Adrenal gland (tissue), 19 donors: ENCODE measurements around the gene CXADR. TPM values are rescaled to one million over a fixed set of nuclear protein-coding genes. Genes with fewer than 3 reads are reported as not detected.

ENCODE experiments used
- DNase-seq, 7 donors: peaks; one replicate each; pipeline ENCODE4 v3.0.0-alpha.2; 2019 to 2020
- H3K27ac ChIP-seq, 5 donors: fragments of 200-600 bp; sonication (generic) in 4 of 5; 1 replicate in 3 of 5; 2 replicates in 2 of 5; pipeline versions ENCODE4 v1.5.1 to v1.8.0; 2016 to 2020; ENCODE audit warnings: mild to moderate bottlenecking in 1 of 5
- H3K27me3 ChIP-seq: fragments of 200-600 bp; 2 replicates; pipeline ENCODE4 v1.8.0; 2021
- H3K36me3 ChIP-seq, 2 donors: fragments of 200-600 bp; replicated peaks in 1 of 2; 1 replicate in 1 of 2; 2 replicates in 1 of 2; pipeline versions ENCODE4 v1.5.1 to v1.8.0; 2018 to 2022
- H3K4me1 ChIP-seq, 2 donors: fragments of 200-600 bp; replicated peaks in 1 of 2; 1 replicate in 1 of 2; 2 replicates in 1 of 2; pipeline versions ENCODE4 v1.5.1 to v1.8.0; 2018 to 2021
- H3K4me3 ChIP-seq, 4 donors: fragments of 200-600 bp; sonication (generic) in 3 of 4; one replicate each; pipeline ENCODE4 v1.5.1; 2016 to 2018
- H3K9me3 ChIP-seq, 3 donors: fragments of 200-600 bp; sonication (generic) in 1 of 3; replicated peaks in 1 of 3; 1 replicate in 2 of 3; 2 replicates in 1 of 3; pipeline versions ENCODE4 v1.5.1 to v1.8.0; 2016 to 2021
- CTCF ChIP-seq, 6 experiments: fragments of 450-650 bp in 4 of 6; fragments of 200-600 bp in 2 of 6; sonication (generic) in 1 of 6; IDR thresholded peaks; 1 replicate in 5 of 6; 2 replicates in 1 of 6; pipeline versions ENCODE4 v1.5.1 to v1.8.0; 2016 to 2021; ENCODE audit warnings: antibody characterized with exemption in 6 of 6, mild to moderate bottlenecking in 2 of 6, moderate library complexity in 1 of 6
- POLR2A ChIP-seq, 2 donors: fragments of 450-650 bp; IDR thresholded peaks; one replicate each; pipeline ENCODE4 v1.6.1; 2017; ENCODE audit warnings: antibody characterized with exemption in 2 of 2, mild to moderate bottlenecking in 2 of 2, moderate library complexity in 1 of 2
- WGBS, 4 donors: extraction: QIAGEN DNeasy Blood & Tissue Kit in 2 of 4; methylation state at CpG; one replicate each; pipeline versions ENCODE4 v1.1.5 to v1.1.7; 2013 to 2017; 5-methylcytosine and 5-hydroxymethylcytosine counted together
- intact Hi-C, 2 donors: fragments of 100-400 bp; cut with DNase I; formaldehyde crosslinking; loops; one replicate each; pipeline versions ENCODE4 v1.14.1 to v1.15.0; 2022 to 2023
- long read RNA-seq, 10 donors: library from polyadenylated mRNA in 3 of 10; unstranded in 2 of 10; stranded (forward) in 1 of 10; transcript quantifications; one replicate each; pipeline ENCODE4 v2.0.0 and lab custom pipeline, GENCODE V29; 2021 to 2026
- polyA plus RNA-seq, 3 donors: library from polyadenylated mRNA; stranded (reverse); fragments of 200-250 nt in 2 of 3; fragments of 350-450 nt in 1 of 3; fragmentation: Illumina TruSeq in 1 of 3; extraction: RNeasy Lipid Tissue Mini Kit (QIAGEN cat#74804) in 1 of 3; gene quantifications; one replicate each; pipeline ENCODE4 v1.2.3, GENCODE V29; 2013 to 2014
- total RNA-seq, 9 donors: library from RNA; depleted of rRNA in 4 of 9; stranded (reverse); fragments of >200 nt in 4 of 9; fragments of 120-200 nt in 1 of 9; fragmentation: NEBNext Ultra II Directional in 1 of 9; extraction: Animal tissue kit (Norgen Biotek cat#: 25700) in 1 of 9; gene quantifications; one replicate each; pipeline versions ENCODE4 v1.1.0 to v1.2.4, GENCODE V29; 2013 to 2023
- donor health status: healthy with polysubstance abuse.
- donor health status: Bipolar disorder and iron deficiency.
- donor health status: DM: yes; HTN: yes; CAD: no.
- donor health status: DM: no; HTN: no; CAD: no.
- donor health status: DM: no; HTN: no; CAD: no.
- donor health status: DM: yes; HTN: yes; CAD: no.

CXADR gene
- total RNA-seq (10 to 100 TPM in 6 of 9 donors, 1 to 10 TPM in 3; 3.1 to 25.2 (median 11.9) TPM), polyA plus RNA-seq (10 to 100 TPM in 1 of 3 donors, 1 to 10 TPM in 2; 1.5 to 12.1 (median 2.3) TPM)
- long read RNA-seq, donor 1, full-length matches to known transcripts, result 4 of 4 reads
- long read RNA-seq, donor 1, partial matches to known transcripts, result 0 of 4 reads
- long read RNA-seq, donor 1, other reads (novel, unspliced or antisense), result 0 of 4 reads
- long read RNA-seq, donor 2, full-length matches to known transcripts, result 2 of 2 reads
- long read RNA-seq, donor 2, partial matches to known transcripts, result 0 of 2 reads
- long read RNA-seq, donor 2, other reads (novel, unspliced or antisense), result 0 of 2 reads
- long read RNA-seq, donor 3, full-length matches to known transcripts, result 6 of 6 reads
- long read RNA-seq, donor 3, partial matches to known transcripts, result 0 of 6 reads
- long read RNA-seq, donor 3, other reads (novel, unspliced or antisense), result 0 of 6 reads
- long read RNA-seq, donor 4, full-length matches to known transcripts, result 13 of 22 reads
- long read RNA-seq, donor 4, partial matches to known transcripts, result 2 of 22 reads
- long read RNA-seq, donor 4, other reads (novel, unspliced or antisense), result 7 of 22 reads
- long read RNA-seq, donor 5, full-length matches to known transcripts, result 53 of 66 reads
- long read RNA-seq, donor 5, partial matches to known transcripts, result 4 of 66 reads
- long read RNA-seq, donor 5, other reads (novel, unspliced or antisense), result 9 of 66 reads
- long read RNA-seq, donor 6, full-length matches to known transcripts, result 1 of 4 reads
- long read RNA-seq, donor 6, partial matches to known transcripts, result 2 of 4 reads
- long read RNA-seq, donor 6, other reads (novel, unspliced or antisense), result 1 of 4 reads
- long read RNA-seq, donor 7, full-length matches to known transcripts, result 1 of 1 reads
- long read RNA-seq, donor 7, partial matches to known transcripts, result 0 of 1 reads
- long read RNA-seq, donor 7, other reads (novel, unspliced or antisense), result 0 of 1 reads
- long read RNA-seq, donor 8, full-length matches to known transcripts, result 5 of 5 reads
- long read RNA-seq, donor 8, partial matches to known transcripts, result 0 of 5 reads
- long read RNA-seq, donor 8, other reads (novel, unspliced or antisense), result 0 of 5 reads
- long read RNA-seq, donor 9, full-length matches to known transcripts, result 6 of 6 reads
- long read RNA-seq, donor 9, partial matches to known transcripts, result 0 of 6 reads
- long read RNA-seq, donor 9, other reads (novel, unspliced or antisense), result 0 of 6 reads
- long read RNA-seq, donor 10, full-length matches to known transcripts, result 3 of 3 reads
- long read RNA-seq, donor 10, partial matches to known transcripts, result 0 of 3 reads
- long read RNA-seq, donor 10, other reads (novel, unspliced or antisense), result 0 of 3 reads

- intact Hi-C loops, result no loop called here
Observed at GRCh38 chr21:17512253-17513213, at the start of gene CXADR. Gene CXADR, plus strand, starts transcription at chr21:17513043. Its CDS starts 87 bp downstream, at chr21:17513130.

GRCh38 chr21:17466166-17466565 is 46.7 kb upstream of the CXADR start:
- 86 to 100% (median 94%) methylated on average over 1 of the region's 1 CpG for WGBS, 4 donors
- peak in 1 of 7 donors; percentile 31 for DNase-seq
- Histone ChIP-seq H3K36me3 (no peaks in the 10 kb centered on the region), H3K27ac (no peak overlapping the region), H3K9me3 (no peaks in the 10 kb centered on the region), H3K27me3 (no peaks in the 10 kb centered on the region), H3K4me3 (no peak overlapping the region), H3K4me1 (peaks cover 7 to 11% of the 10 kb centered on the region in 2 donors)
- no peak for TF ChIP-seq CTCF (IDR thresholded peaks at IDR 0.05)
- intact Hi-C loops, result no loop called here

More at GRCh38 chr21:17512253-17513213, at the start of gene CXADR:
- 1 to 4% (median 1%) methylated on average over 6 to 83 of the region's 83 CpGs for WGBS, 4 donors
- Histone ChIP-seq H3K9me3 (no peaks in the 10 kb centered on the region), H3K4me1 (peaks cover 10 to 16% of the 10 kb centered on the region in 2 donors), H3K36me3 (no peaks in the 10 kb centered on the region), H3K27ac (peak within 1 kb of the TSS in 4 of 5 donors; percentile 43 to 83 (median 61)), H3K4me3 (peak within 1 kb of the TSS; percentile 29 to 90 (median 70)), H3K27me3 (no peaks in the 10 kb centered on the region)
- peak; percentile 63 to 83 (median 73) for DNase-seq
- TF ChIP-seq CTCF (IDR thresholded peaks at IDR 0.05) (peak; percentile 17 to 57 (median 45)), POLR2A (IDR thresholded peaks at IDR 0.05) (peak; percentile 22 to 47)

GRCh38 chr21:17467392-17467791 is 45.5 kb upstream of the CXADR start:
- 22 to 28% (median 24%) methylated on average over 4 of the region's 4 CpGs for WGBS, 4 donors
- no peaks in the 10 kb centered on the region for H3K27me3 ChIP-seq
- no peak for TF ChIP-seq CTCF (IDR thresholded peaks at IDR 0.05)
- no peak for TF ChIP-seq POLR2A (IDR thresholded peaks at IDR 0.05)
- no peak for DNase-seq
- peak overlapping the region in 1 of 4 donors; percentile 21 for H3K4me3 ChIP-seq
- no peaks in the 10 kb centered on the region for H3K36me3 ChIP-seq
- intact Hi-C loops, result no loop called here
- H3K9me3 ChIP-seq, result no peaks in the 10 kb centered on the region
- H3K4me1 ChIP-seq, result peaks cover 0 to 8% of the 10 kb centered on the region in 2 donors
- H3K27ac ChIP-seq, result no peak overlapping the region
